ENCODE data around the gene MEF2A. TPM values are rescaled to one million over a fixed set of nuclear protein-coding genes. Genes with fewer than 3 reads are reported as not detected.

The MEF2A gene
- polyA plus RNA-seq, 3 donors: 20.3 to 61.8 (median 33.5) TPM

DNA sequence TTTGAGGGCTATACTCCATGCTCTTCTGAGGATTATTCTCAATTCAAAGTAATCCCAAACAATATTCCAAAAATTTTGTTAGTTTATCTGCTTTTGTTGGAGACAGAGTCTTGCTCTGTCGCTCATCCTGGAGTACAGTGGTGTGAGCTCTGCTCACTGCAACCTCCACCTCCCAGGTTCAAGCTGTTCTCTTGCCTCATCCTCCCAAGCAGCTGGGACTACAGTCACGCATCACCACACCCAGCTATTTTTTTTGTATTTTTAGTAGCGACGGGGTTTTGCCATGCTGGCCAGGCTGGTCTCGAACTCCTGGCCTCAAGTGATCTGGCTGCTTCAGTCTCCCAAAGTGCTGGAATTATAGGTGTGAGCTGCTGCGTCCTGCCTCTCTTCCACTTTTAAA is 39.1 kb downstream of the MEF2A start:
- no peak overlapping the region for H3K27ac ChIP-seq (ENCODE audit: low read depth in 1 of 2, low read length in 2 of 2)
- Mint-ChIP-seq H3K4me3 (no peak overlapping the region), H3K36me3 (peaks cover 48 to 66% of the 10 kb centered on the region in 2 donors), H3K27me3 (ENCODE audit: low read depth in 3 of 3) (peaks cover 0 to 1% (median 0%) of the 10 kb centered on the region in 3 donors), H3K27ac (peak overlapping the region in 1 of 7 donors; percentile 46), H3K9me3 (peaks cover 0 to 1% (median 0%) of the 10 kb centered on the region in 7 donors), H3K4me1 (peaks cover 42% of the 10 kb centered on the region)
- H3K4me1 ChIP-seq (ENCODE audit: control insufficient read depth in 1 of 2, insufficient read depth in 2 of 2, low read length in 2 of 2): no peaks in the 10 kb centered on the region
- TF ChIP-seq, protein P1, sequence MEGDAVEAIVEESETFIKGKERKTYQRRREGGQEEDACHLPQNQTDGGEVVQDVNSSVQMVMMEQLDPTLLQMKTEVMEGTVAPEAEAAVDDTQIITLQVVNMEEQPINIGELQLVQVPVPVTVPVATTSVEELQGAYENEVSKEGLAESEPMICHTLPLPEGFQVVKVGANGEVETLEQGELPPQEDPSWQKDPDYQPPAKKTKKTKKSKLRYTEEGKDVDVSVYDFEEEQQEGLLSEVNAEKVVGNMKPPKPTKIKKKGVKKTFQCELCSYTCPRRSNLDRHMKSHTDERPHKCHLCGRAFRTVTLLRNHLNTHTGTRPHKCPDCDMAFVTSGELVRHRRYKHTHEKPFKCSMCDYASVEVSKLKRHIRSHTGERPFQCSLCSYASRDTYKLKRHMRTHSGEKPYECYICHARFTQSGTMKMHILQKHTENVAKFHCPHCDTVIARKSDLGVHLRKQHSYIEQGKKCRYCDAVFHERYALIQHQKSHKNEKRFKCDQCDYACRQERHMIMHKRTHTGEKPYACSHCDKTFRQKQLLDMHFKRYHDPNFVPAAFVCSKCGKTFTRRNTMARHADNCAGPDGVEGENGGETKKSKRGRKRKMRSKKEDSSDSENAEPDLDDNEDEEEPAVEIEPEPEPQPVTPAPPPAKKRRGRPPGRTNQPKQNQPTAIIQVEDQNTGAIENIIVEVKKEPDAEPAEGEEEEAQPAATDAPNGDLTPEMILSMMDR (IDR thresholded peaks at IDR 0.05): no peak
- H3K9me3 ChIP-seq (replicated peaks in 1 of 2; ENCODE audit: control insufficient read depth in 1 of 2, insufficient read depth in 1 of 2, low read length in 2 of 2): no peaks in the 10 kb centered on the region
- peaks cover 10 to 32% of the 10 kb centered on the region in 2 donors for H3K36me3 ChIP-seq (replicated peaks in 1 of 2; ENCODE audit: control insufficient read depth in 1 of 2, insufficient read depth in 2 of 2, low read length in 2 of 2)
- intact Hi-C loops (cut with micrococcal nuclease): no loop called here
- DNase-seq: no peak
- H3K4me3 ChIP-seq (replicated peaks in 1 of 3; ENCODE audit: low read depth in 2 of 3, low read length in 3 of 3): no peak overlapping the region
- no peak overlapping the region for H2AFZ ChIP-seq (ENCODE audit: insufficient read depth, low read depth, low read length, poor library complexity, severe bottlenecking)
- H4K20me1 ChIP-seq (ENCODE audit: insufficient read depth, low read length): peaks cover 98% of the 10 kb centered on the region
- no peaks in the 10 kb centered on the region for H3K27me3 ChIP-seq (ENCODE audit: control insufficient read depth in 2 of 2, insufficient read depth in 2 of 2, low read length in 2 of 2)
- 91% methylated on average over 4 of the region's 6 CpGs for WGBS (ENCODE audit: insufficient coverage)
- H3K4me2 ChIP-seq (replicated peaks; ENCODE audit: extremely low read depth, low read length, poor library complexity, severe bottlenecking): no peak overlapping the region
- peaks cover 98% of the 10 kb centered on the region for H3K79me2 ChIP-seq (ENCODE audit: insufficient read depth, low read length)
- no peak overlapping the region for H3K9ac ChIP-seq (ENCODE audit: insufficient read depth, low read length, poor library complexity, severe bottlenecking)

DNA sequence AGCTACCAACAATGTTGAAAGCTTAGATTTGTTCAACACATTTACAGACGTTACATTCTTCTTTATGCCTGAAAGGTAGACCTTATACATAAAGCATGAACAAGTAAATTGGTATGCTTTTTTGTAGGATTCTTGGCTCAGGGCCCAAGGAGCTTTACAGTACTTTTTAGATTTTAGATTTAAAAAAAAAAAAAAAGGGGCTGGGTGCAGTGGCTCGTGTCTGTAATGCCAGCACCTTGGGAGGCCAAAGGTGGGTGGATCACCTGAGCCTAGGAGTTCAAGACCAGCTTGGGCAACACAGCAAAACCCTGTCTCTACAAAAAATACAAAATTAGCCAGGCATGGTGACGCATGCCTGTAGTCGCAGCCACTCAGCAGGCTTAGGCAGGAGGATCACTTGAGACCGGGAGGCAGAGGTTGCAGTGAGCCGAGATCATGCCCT is 39.7 kb downstream of the MEF2A start:
- intact Hi-C loops (cut with micrococcal nuclease): no loop called here
- Histone ChIP-seq H3K27ac (ENCODE audit: low read depth in 1 of 2, low read length in 2 of 2) (peak overlapping the region in 1 of 2 donors; percentile 6), H3K4me3 (replicated peaks in 1 of 3; ENCODE audit: low read depth in 2 of 3, low read length in 3 of 3) (no peak overlapping the region), H3K79me2 (ENCODE audit: insufficient read depth, low read length) (peaks cover 97% of the 10 kb centered on the region), H3K4me1 (ENCODE audit: control insufficient read depth in 1 of 2, insufficient read depth in 2 of 2, low read length in 2 of 2) (no peaks in the 10 kb centered on the region), H2AFZ (ENCODE audit: insufficient read depth, low read depth, low read length, poor library complexity, severe bottlenecking) (no peak overlapping the region), H3K9me3 (replicated peaks in 1 of 2; ENCODE audit: control insufficient read depth in 1 of 2, insufficient read depth in 1 of 2, low read length in 2 of 2) (no peaks in the 10 kb centered on the region), H3K4me2 (replicated peaks; ENCODE audit: extremely low read depth, low read length, poor library complexity, severe bottlenecking) (no peak overlapping the region), H3K9ac (ENCODE audit: insufficient read depth, low read length, poor library complexity, severe bottlenecking) (no peak overlapping the region), H3K27me3 (ENCODE audit: control insufficient read depth in 2 of 2, insufficient read depth in 2 of 2, low read length in 2 of 2) (no peaks in the 10 kb centered on the region), H4K20me1 (ENCODE audit: insufficient read depth, low read length) (peaks cover 94% of the 10 kb centered on the region), H3K36me3 (replicated peaks in 1 of 2; ENCODE audit: control insufficient read depth in 1 of 2, insufficient read depth in 2 of 2, low read length in 2 of 2) (peaks cover 3 to 26% of the 10 kb centered on the region in 2 donors)
- WGBS (ENCODE audit: insufficient coverage): 83% methylated on average over 1 of the region's 6 CpGs
- no peak for DNase-seq
- Mint-ChIP-seq H3K4me3 (no peak overlapping the region), H3K27me3 (ENCODE audit: low read depth in 3 of 3) (peaks cover 0 to 1% (median 0%) of the 10 kb centered on the region in 3 donors), H3K36me3 (peaks cover 42 to 59% of the 10 kb centered on the region in 2 donors), H3K4me1 (peaks cover 42% of the 10 kb centered on the region), H3K27ac (peak overlapping the region in 3 of 7 donors; percentile 46 to 63 (median 57)), H3K9me3 (peaks cover 0 to 1% (median 0%) of the 10 kb centered on the region in 7 donors)
- TF ChIP-seq, protein P1 (IDR thresholded peaks at IDR 0.05): no peak
